HepG2 (cell line): ENCODE data around the gene LIME1. TPM values are rescaled to one million over a fixed set of nuclear protein-coding genes. Genes with fewer than 3 reads are reported as not detected.
A peak's percentile ranks its signal among the peaks of the same experiment; 100 is the strongest.

Experiments used
- ATAC-seq: fragments of 200-7000 bp; cut with Tn5 transposase; 3 replicates; pipeline ENCODE4 v1.9.1; 2020; ENCODE audit warnings: mild to moderate bottlenecking, moderate library complexity
- BruUV-seq: library from RNA; stranded (reverse); fragments of 400-500 nt; replicated peaks from 2 replicates; lab custom pipeline; 2021; lab: Mats Ljungman, UMichigan
- CTCF ChIA-PET: fragments of 300-600 bp; formaldehyde crosslinking; extraction: SDS; loops from one replicate; lab custom pipeline; 2021; ENCODE audit warnings: low total read pairs, inconsistent platforms, low intra/inter-chr PET ratio; lab: Yijun Ruan, JAX
- POLR2A ChIA-PET: fragments of 350-600 bp; sonication (Branson Sonifier 250); formaldehyde crosslinking; loops from one replicate; lab custom pipeline; 2020; ENCODE audit warnings: antibody characterized with exemption, inconsistent platforms; lab: Yijun Ruan, JAX
- DNase-seq: peaks from one replicate; pipeline ENCODE4 v3.0.0-alpha.2; 2015; ENCODE audit warnings: low spot score
- FAIRE-seq: peaks from 3 replicates; lab custom pipeline; 2011; peaks lifted over from hg19 to GRCh38; lab: Jason Lieb, UNC
- H2AFZ ChIP-seq: one replicate; pipeline ENCODE4 v1.6.1; 2011; ENCODE audit warnings: low read length, inconsistent platforms
- H3K27ac ChIP-seq: fragments of 300-600 bp; 3 replicates; pipeline ENCODE4 v1.8.0; 2011; ENCODE audit warnings: mixed run types, mild to moderate bottlenecking, mixed read lengths, low read length, inconsistent platforms; ENCODE audit not compliant: insufficient read depth; ENCODE audit errors: extremely low read length
- H3K27me3 ChIP-seq, 2 experiments: fragments of 200-600 bp in 1 of 2; 2 replicates in 1 of 2; 3 replicates in 1 of 2; pipeline versions ENCODE4 v1.6.0 to v1.8.0; 2011; ENCODE audit warnings: low read length in 2 of 2, mild to moderate bottlenecking in 2 of 2, moderate library complexity in 2 of 2, inconsistent platforms in 1 of 2; ENCODE audit not compliant: insufficient read depth in 2 of 2, control insufficient read depth in 1 of 2
- H3K36me3 ChIP-seq, 2 experiments: fragments of 200-600 bp in 1 of 2; replicated peaks in 1 of 2; 2 replicates in 1 of 2; 3 replicates in 1 of 2; pipeline versions ENCODE4 v1.5.1 to v1.8.0; 2011; ENCODE audit warnings: low read length in 2 of 2, inconsistent platforms in 1 of 2; ENCODE audit not compliant: insufficient read depth in 2 of 2, control insufficient read depth in 1 of 2
- H3K4me1 ChIP-seq: 2 replicates; pipeline ENCODE4 v1.5.1; 2012; ENCODE audit warnings: low read length, inconsistent platforms; ENCODE audit not compliant: insufficient read depth
- H3K4me2 ChIP-seq: 2 replicates; pipeline ENCODE4 v1.6.0; 2011; ENCODE audit warnings: low read depth, low read length, inconsistent platforms
- H3K4me3 ChIP-seq, 3 experiments: fragments of 200-600 bp in 1 of 3; sonication (generic), shearing (Covaris generic) in 1 of 3; replicated peaks in 1 of 3; 2 replicates each; pipeline ENCODE4 v1.5.1; 2011 to 2016; ENCODE audit warnings: low read length in 3 of 3, inconsistent platforms in 2 of 3, low read depth in 2 of 3, mild to moderate bottlenecking in 2 of 3, control low read depth in 1 of 3, mixed read lengths in 1 of 3; ENCODE audit not compliant: insufficient read depth in 1 of 3
- H3K79me2 ChIP-seq: one replicate; pipeline ENCODE4 v1.6.1; 2011; ENCODE audit warnings: low read length, inconsistent platforms; ENCODE audit not compliant: insufficient read depth
- H3K9ac ChIP-seq: 2 replicates; pipeline ENCODE4 v1.6.0; 2011; ENCODE audit warnings: mild to moderate bottlenecking, low read depth, low read length, inconsistent platforms; ENCODE audit not compliant: insufficient read depth
- H3K9me3 ChIP-seq: 2 replicates; pipeline ENCODE4 v1.5.1; 2012; ENCODE audit warnings: mild to moderate bottlenecking, low read length
- H4K20me1 ChIP-seq: 2 replicates; pipeline ENCODE4 v1.6.0; 2011; ENCODE audit warnings: inconsistent platforms, mild to moderate bottlenecking, low read length, moderate library complexity; ENCODE audit not compliant: insufficient read depth
- CAMTA2 ChIP-seq: sonication (generic); formaldehyde crosslinking; IDR thresholded peaks from 2 replicates; pipeline ENCODE4 v1.4.0; 2020; ENCODE audit warnings: mild to moderate bottlenecking, missing genetic modification reagents, borderline replicate concordance
- IRF2 ChIP-seq: IDR thresholded peaks from 2 replicates; pipeline ENCODE4 v1.6.1; 2018; ENCODE audit warnings: missing genetic modification reagents, missing compliant biosample characterization
- MED8 ChIP-seq: sonication (generic); formaldehyde crosslinking; IDR thresholded peaks from 2 replicates; pipeline ENCODE4 v1.8.1; 2023; ENCODE audit warnings: mild to moderate bottlenecking, missing genetic modification reagents; ENCODE audit not compliant: insufficient replicate concordance
- YEATS2 ChIP-seq: sonication (generic); formaldehyde crosslinking; IDR thresholded peaks from 2 replicates; pipeline ENCODE4 v1.4.0; 2020; ENCODE audit warnings: missing genetic modification reagents, borderline replicate concordance
- ZMAT3 ChIP-seq: sonication (generic); formaldehyde crosslinking; conservative IDR thresholded peaks from 2 replicates; pipeline ENCODE4 v1.7.0; 2021; ENCODE audit warnings: missing genetic modification reagents
- ZNF557 ChIP-seq: sonication (generic); formaldehyde crosslinking; IDR thresholded peaks from 2 replicates; pipeline ENCODE4 v1.4.0; 2020; ENCODE audit warnings: missing genetic modification reagents
- ZNF564 ChIP-seq: sonication (generic); formaldehyde crosslinking; IDR thresholded peaks from 2 replicates; pipeline ENCODE4 v1.8.1; 2023; ENCODE audit warnings: mild to moderate bottlenecking, missing genetic modification reagents
- ZNF766 ChIP-seq: sonication (generic); formaldehyde crosslinking; IDR thresholded peaks from 2 replicates; pipeline ENCODE4 v1.5.0; 2020; ENCODE audit warnings: missing genetic modification reagents, borderline replicate concordance
- ZNF83 ChIP-seq: sonication (generic); formaldehyde crosslinking; IDR thresholded peaks from 2 replicates; pipeline ENCODE4 v1.4.0; 2020; ENCODE audit warnings: missing genetic modification reagents, mild to moderate bottlenecking, borderline replicate concordance
- WGBS: methylation state at CpG from one replicate; pipeline ENCODE4 v1.1.6; 2017; ENCODE audit warnings: low lambda C conversion rate; 5-methylcytosine and 5-hydroxymethylcytosine counted together
- in situ Hi-C: cut with HindIII; loops from 2 replicates; pipeline ENCODE4 v1.10.0; 2017; ENCODE audit warnings: low pct_unique_long_range_greater_than_20kb; ENCODE audit not compliant: extremely low pct_ligation_motif_present
- intact Hi-C: fragments of 100-400 bp; cut with micrococcal nuclease; formaldehyde crosslinking; loops from one replicate; pipeline ENCODE4 v1.10.0; 2022; ENCODE audit not compliant: unreplicated experiment
- polyA plus RNA-seq, 8 experiments: library from polyadenylated mRNA; depleted of rRNA in 3 of 8; stranded (reverse) in 7 of 8; unstranded in 1 of 8; fragments of >200 nt; fragmentation: Illumina TruSeq in 4 of 8; extraction: Trizol in 4 of 8; gene quantifications; 2 replicates each; pipeline versions ENCODE4 v1.2.1 to v1.2.3, GENCODE V29; 2011 to 2016; ENCODE audit warnings: low read depth in 4 of 8, missing spikeins in 1 of 8, mixed read lengths in 1 of 8; ENCODE audit not compliant: insufficient read depth in 1 of 8
- total RNA-seq, 5 experiments: library from RNA; depleted of rRNA; stranded (reverse); fragments of >200 nt; fragmentation: Illumina TruSeq; extraction: Trizol; gene quantifications; 2 replicates each; pipeline ENCODE4 v1.2.3, GENCODE V29; 2016; ENCODE audit warnings: low read depth in 1 of 5
- TF ChIP-seq, protein P1 (sequence below): IDR thresholded peaks from 2 replicates; pipeline ENCODE4 v1.6.1; 2012; ENCODE audit warnings: low read depth, low read length, improper control_type of control experiment
- TF ChIP-seq, protein P2 (sequence below): sonication (generic); formaldehyde crosslinking; IDR thresholded peaks from 2 replicates; pipeline ENCODE4 v1.4.0; 2020; ENCODE audit warnings: missing genetic modification reagents
- TF ChIP-seq, protein P3 (sequence below): sonication (generic); formaldehyde crosslinking; IDR thresholded peaks from 2 replicates; pipeline ENCODE4 v1.4.0; 2020; ENCODE audit warnings: missing genetic modification reagents
- TF ChIP-seq, protein P4 (sequence below): sonication (generic); formaldehyde crosslinking; IDR thresholded peaks from 2 replicates; pipeline ENCODE4 v1.4.0; 2020; ENCODE audit warnings: mild to moderate bottlenecking, missing genetic modification reagents
- TF ChIP-seq, protein P5 (sequence below): sonication (generic); formaldehyde crosslinking; IDR thresholded peaks from 2 replicates; pipeline ENCODE4 v1.8.0; 2022; ENCODE audit warnings: missing genetic modification reagents, mild to moderate bottlenecking, inconsistent platforms, borderline replicate concordance
- TF ChIP-seq, protein P6 (sequence below): sonication (generic); formaldehyde crosslinking; IDR thresholded peaks from 2 replicates; pipeline ENCODE4 v1.8.0; 2023; ENCODE audit warnings: mild to moderate bottlenecking, missing genetic modification reagents

The LIME1 gene
- total and polyA plus RNA-seq, 2 of the 13 experiments (the other 11 are each of a cell fraction or from before 2014, with no cell fraction given): 13.0 to 61.5 TPM

DNA sequence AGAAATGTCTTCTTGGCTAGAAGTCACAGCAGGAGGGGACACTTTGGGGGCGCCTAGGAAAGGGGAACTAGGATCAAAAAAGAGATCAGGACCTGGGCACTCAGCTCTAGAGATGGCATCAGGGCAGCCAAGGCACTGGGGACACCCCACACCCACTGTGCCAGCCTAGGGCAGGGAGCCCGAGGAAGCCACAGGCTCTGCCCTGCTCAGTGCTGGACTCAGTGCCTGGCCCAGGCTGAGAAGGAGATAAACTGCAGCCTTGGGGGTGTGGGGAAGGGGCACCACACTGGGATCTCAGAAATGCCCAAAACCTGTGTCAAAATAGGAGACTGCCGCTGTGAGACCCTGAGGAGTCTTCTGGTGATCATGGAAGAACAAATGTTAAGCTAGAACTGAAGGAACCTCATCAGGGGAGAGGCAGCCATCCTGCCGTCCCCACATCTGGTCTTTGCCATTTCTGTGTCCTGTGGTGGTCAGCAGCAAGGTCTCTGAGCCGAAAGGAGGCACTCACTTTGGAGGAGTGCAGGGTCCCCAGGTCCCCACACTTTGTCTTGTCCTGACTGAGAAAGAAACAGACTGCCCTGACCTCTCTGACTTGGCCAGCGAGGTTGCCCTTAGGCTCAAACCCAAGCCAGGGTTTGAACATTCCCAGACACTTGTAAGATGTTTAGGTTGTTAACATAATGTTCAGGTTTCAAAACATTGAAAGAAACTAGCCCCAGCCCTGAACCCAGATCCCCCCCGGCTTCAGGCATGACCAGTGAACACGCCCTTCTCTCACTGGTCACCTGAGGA is 31.0 kb upstream of the LIME1 start:
- Histone ChIP-seq H3K9ac (no peak overlapping the region), H3K4me1 (peaks cover 29% of the 10 kb centered on the region), H2AFZ (no peak overlapping the region), H3K4me3 (no peak overlapping the region), H3K27me3 (no peaks in the 10 kb centered on the region; a peak in 1 of 5 replicates), H3K4me2 (no peak overlapping the region), H3K27ac (no peak overlapping the region), H4K20me1 (peaks cover 10% of the 10 kb centered on the region; the same call in 1 of the 2 replicates), H3K9me3 (no peaks in the 10 kb centered on the region), H3K36me3 (peaks cover 20 to 43% of the 10 kb centered on the region in 2 experiments), H3K79me2 (peaks cover 42% of the 10 kb centered on the region)
- no peak for FAIRE-seq
- intact Hi-C loops (loop anchor here (2.0 kb wide), 2 partner anchors 35 to 159 kb away; partner anchors contain the start of gene TPD52L2), in situ Hi-C loops (loop anchor here (5.0 to 10.0 kb wide), 3 partner anchors 37 to 152 kb away; no protein-coding TSS in a partner anchor)
- no TSS peak for BruUV-seq
- DNase-seq: no peak
- WGBS: 91% methylated on average over 8 of the region's 8 CpGs
- ChIA-PET POLR2A (interaction anchor here (1.2 to 12.4 kb wide), 3 partner anchors 19 to 47 kb away, joined by 3 to 190 read pairs (median 55); partner anchors contain the start of genes LIME1 and SLC2A4RG), CTCF (interaction anchor here (1.7 to 3.2 kb wide), 2 partner anchors 153 to 159 kb away, joined by 5 to 15 read pairs; partner anchors contain the start of gene TPD52L2)
- ATAC-seq: no peak
- TF ChIP-seq, protein P1, sequence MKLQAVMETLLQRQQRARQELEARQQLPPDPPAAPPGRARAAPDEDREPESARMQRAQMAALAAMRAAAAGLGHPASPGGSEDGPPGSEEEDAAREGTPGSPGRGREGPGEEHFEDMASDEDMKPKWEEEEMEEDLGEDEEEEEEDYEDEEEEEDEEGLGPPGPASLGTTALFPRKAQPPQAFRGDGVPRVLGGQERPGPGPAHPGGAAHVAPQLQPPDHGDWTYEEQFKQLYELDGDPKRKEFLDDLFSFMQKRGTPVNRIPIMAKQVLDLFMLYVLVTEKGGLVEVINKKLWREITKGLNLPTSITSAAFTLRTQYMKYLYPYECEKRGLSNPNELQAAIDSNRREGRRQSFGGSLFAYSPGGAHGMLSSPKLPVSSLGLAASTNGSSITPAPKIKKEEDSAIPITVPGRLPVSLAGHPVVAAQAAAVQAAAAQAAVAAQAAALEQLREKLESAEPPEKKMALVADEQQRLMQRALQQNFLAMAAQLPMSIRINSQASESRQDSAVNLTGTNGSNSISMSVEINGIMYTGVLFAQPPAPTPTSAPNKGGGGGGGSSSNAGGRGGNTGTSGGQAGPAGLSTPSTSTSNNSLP: no peak
- TF ChIP-seq, protein P2, sequence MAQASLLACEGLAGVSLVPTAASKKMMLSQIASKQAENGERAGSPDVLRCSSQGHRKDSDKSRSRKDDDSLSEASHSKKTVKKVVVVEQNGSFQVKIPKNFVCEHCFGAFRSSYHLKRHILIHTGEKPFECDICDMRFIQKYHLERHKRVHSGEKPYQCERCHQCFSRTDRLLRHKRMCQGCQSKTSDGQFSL (CRISPR knock-in tag): no peak
- no peak for TF ChIP-seq ZNF766
- peak; percentile 25 for TF ChIP-seq MED8
- no peak for TF ChIP-seq CAMTA2 (CRISPR knock-in tag)
- TF ChIP-seq, protein P3, sequence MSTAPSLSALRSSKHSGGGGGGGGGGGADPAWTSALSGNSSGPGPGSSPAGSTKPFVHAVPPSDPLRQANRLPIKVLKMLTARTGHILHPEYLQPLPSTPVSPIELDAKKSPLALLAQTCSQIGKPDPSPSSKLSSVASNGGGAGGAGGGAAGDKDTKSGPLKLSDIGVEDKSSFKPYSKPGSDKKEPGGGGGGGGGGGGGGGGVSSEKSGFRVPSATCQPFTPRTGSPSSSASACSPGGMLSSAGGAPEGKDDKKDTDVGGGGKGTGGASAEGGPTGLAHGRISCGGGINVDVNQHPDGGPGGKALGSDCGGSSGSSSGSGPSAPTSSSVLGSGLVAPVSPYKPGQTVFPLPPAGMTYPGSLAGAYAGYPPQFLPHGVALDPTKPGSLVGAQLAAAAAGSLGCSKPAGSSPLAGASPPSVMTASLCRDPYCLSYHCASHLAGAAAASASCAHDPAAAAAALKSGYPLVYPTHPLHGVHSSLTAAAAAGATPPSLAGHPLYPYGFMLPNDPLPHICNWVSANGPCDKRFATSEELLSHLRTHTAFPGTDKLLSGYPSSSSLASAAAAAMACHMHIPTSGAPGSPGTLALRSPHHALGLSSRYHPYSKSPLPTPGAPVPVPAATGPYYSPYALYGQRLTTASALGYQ: no peak
- no peak for TF ChIP-seq YEATS2 (CRISPR knock-in tag)
- TF ChIP-seq IRF2 (CRISPR knock-in tag): no peak
- no peak for TF ChIP-seq ZNF564 (CRISPR knock-in tag)
- TF ChIP-seq, protein P4, sequence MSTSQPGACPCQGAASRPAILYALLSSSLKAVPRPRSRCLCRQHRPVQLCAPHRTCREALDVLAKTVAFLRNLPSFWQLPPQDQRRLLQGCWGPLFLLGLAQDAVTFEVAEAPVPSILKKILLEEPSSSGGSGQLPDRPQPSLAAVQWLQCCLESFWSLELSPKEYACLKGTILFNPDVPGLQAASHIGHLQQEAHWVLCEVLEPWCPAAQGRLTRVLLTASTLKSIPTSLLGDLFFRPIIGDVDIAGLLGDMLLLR (CRISPR knock-in tag): 0 out of 2 replicates have a peak, but pooled peaks have one; percentile 33
- TF ChIP-seq ZNF557 (CRISPR knock-in tag): no peak
- TF ChIP-seq, protein P5, sequence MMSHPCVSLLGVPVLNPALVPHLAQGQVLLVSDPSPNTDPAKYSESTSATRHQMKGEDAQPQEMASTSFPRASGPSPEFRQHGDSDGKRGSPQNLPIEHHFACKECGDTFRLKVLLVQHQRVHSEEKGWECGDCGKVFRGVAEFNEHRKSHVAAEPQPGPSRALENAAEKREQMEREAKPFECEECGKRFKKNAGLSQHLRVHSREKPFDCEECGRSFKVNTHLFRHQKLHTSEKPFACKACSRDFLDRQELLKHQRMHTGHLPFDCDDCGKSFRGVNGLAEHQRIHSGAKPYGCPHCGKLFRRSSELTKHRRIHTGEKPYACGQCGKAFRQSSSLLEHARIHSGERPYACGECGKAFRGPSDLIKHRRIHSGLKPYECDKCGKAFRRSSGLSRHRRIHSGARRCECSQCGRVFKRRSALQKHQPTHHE: no peak
- TF ChIP-seq ZMAT3 (CRISPR knock-in tag): 0 out of 2 replicates have a peak, but pooled peaks have one; percentile 54
- no peak for TF ChIP-seq ZNF83 (CRISPR knock-in tag)
- TF ChIP-seq, protein P6, sequence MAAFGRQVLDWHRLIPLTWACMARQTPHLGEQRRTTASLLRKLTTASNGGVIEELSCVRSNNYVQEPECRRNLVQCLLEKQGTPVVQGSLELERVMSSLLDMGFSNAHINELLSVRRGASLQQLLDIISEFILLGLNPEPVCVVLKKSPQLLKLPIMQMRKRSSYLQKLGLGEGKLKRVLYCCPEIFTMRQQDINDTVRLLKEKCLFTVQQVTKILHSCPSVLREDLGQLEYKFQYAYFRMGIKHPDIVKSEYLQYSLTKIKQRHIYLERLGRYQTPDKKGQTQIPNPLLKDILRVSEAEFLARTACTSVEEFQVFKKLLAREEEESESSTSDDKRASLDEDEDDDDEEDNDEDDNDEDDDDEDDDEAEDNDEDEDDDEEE (CRISPR knock-in tag): no peak
